ENCODE measurements around the gene PIK3C2A.

The PIK3C2A gene

GRCh38 chr11:17217401-17217800 is 9.6 kb upstream of the PIK3C2A start:
- Histone ChIP-seq H3K27me3 (ENCODE audit: insufficient read depth, low read depth) (no peaks in the 10 kb centered on the region), H4K20me1 (ENCODE audit: insufficient read depth) (no peaks in the 10 kb centered on the region), H3K9ac (no peak overlapping the region), H3K4me2 (no peak overlapping the region), H3K79me2 (ENCODE audit: insufficient read depth, low read depth) (no peaks in the 10 kb centered on the region), H3K36me3 (ENCODE audit: insufficient read depth) (no peaks in the 10 kb centered on the region), H2AFZ (ENCODE audit: low read depth) (no peak overlapping the region), H3K4me1 (ENCODE audit: low read depth, poor library complexity, severe bottlenecking) (no peaks in the 10 kb centered on the region), H3K4me3 (IDR thresholded peaks at IDR 0.05; ENCODE audit: insufficient read depth, low read depth, low read length) (no peak overlapping the region), H3K27ac (no peak overlapping the region)
- no peak for TF ChIP-seq CTCF (conservative IDR thresholded peaks at IDR 0.05; ENCODE audit: low read depth, low read length)

- no peaks in the 10 kb centered on the region for H3K79me2 ChIP-seq (ENCODE audit: insufficient read depth, low read depth)
- H3K36me3 ChIP-seq (ENCODE audit: insufficient read depth) = no peaks in the 10 kb centered on the region
- H3K9ac ChIP-seq = no peak overlapping the region
- no peak overlapping the region for H3K4me3 ChIP-seq (IDR thresholded peaks at IDR 0.05; ENCODE audit: insufficient read depth, low read depth, low read length)
- no peak for TF ChIP-seq CTCF (conservative IDR thresholded peaks at IDR 0.05; ENCODE audit: low read depth, low read length)
- no peak overlapping the region for H2AFZ ChIP-seq (ENCODE audit: low read depth)
- no peaks in the 10 kb centered on the region for H3K4me1 ChIP-seq (ENCODE audit: low read depth, poor library complexity, severe bottlenecking)
- no peak overlapping the region for H3K4me2 ChIP-seq
- no peaks in the 10 kb centered on the region for H4K20me1 ChIP-seq (ENCODE audit: insufficient read depth)
- no peak overlapping the region for H3K27ac ChIP-seq
- no peaks in the 10 kb centered on the region for H3K27me3 ChIP-seq (ENCODE audit: insufficient read depth, low read depth)
Observed at GRCh38 chr11:17214338-17214737, 6.6 kb upstream of the PIK3C2A start.

GRCh38 chr11:17211286-17211685 is 3.5 kb upstream of the PIK3C2A start:
- H3K4me3 ChIP-seq (IDR thresholded peaks at IDR 0.05; ENCODE audit: insufficient read depth, low read depth, low read length) = no peak overlapping the region
- H3K79me2 ChIP-seq (ENCODE audit: insufficient read depth, low read depth) = peaks cover 11% of the 10 kb centered on the region
- no peak overlapping the region for H2AFZ ChIP-seq (ENCODE audit: low read depth)
- H4K20me1 ChIP-seq (ENCODE audit: insufficient read depth) = no peaks in the 10 kb centered on the region
- no peaks in the 10 kb centered on the region for H3K27me3 ChIP-seq (ENCODE audit: insufficient read depth, low read depth)
- no peak overlapping the region for H3K27ac ChIP-seq
- H3K4me1 ChIP-seq (ENCODE audit: low read depth, poor library complexity, severe bottlenecking) = peaks cover 12% of the 10 kb centered on the region
- H3K36me3 ChIP-seq (ENCODE audit: insufficient read depth) = no peaks in the 10 kb centered on the region
- no peak for TF ChIP-seq CTCF (conservative IDR thresholded peaks at IDR 0.05; ENCODE audit: low read depth, low read length)
- H3K4me2 ChIP-seq = no peak overlapping the region
- no peak overlapping the region for H3K9ac ChIP-seq

- Histone ChIP-seq H3K79me2 (ENCODE audit: insufficient read depth, low read depth) (peaks cover 19% of the 10 kb centered on the region), H3K36me3 (ENCODE audit: insufficient read depth) (no peaks in the 10 kb centered on the region), H4K20me1 (ENCODE audit: insufficient read depth) (no peaks in the 10 kb centered on the region), H3K4me2 (no peak overlapping the region), H3K27me3 (ENCODE audit: insufficient read depth, low read depth) (no peaks in the 10 kb centered on the region), H3K4me1 (ENCODE audit: low read depth, poor library complexity, severe bottlenecking) (peaks cover 18% of the 10 kb centered on the region), H3K4me3 (IDR thresholded peaks at IDR 0.05; ENCODE audit: insufficient read depth, low read depth, low read length) (no peak overlapping the region), H3K9ac (no peak overlapping the region), H3K27ac (no peak overlapping the region), H2AFZ (ENCODE audit: low read depth) (no peak overlapping the region)
- no peak for TF ChIP-seq CTCF (conservative IDR thresholded peaks at IDR 0.05; ENCODE audit: low read depth, low read length)
Observed at GRCh38 chr11:17209939-17210245, 2.1 kb upstream of the PIK3C2A start.
